HUES6 (cell line): ENCODE data around the gene RPRD2.
A peak's percentile ranks its signal among the peaks of the same experiment; 100 is the strongest.

ENCODE experiments used
- H3K27ac ChIP-seq: 2 replicates; pipeline ENCODE4 v1.7.0; 2013; ENCODE audit warnings: low read depth, mild to moderate bottlenecking, low read length, inconsistent platforms
- H3K27me3 ChIP-seq: 2 replicates; pipeline ENCODE4 v1.6.1; 2013; ENCODE audit warnings: low read length; ENCODE audit not compliant: control insufficient read depth, insufficient read depth
- H3K36me3 ChIP-seq: 2 replicates; pipeline ENCODE4 v1.6.1; 2013; ENCODE audit warnings: low read length; ENCODE audit not compliant: control insufficient read depth, insufficient read depth
- H3K4me1 ChIP-seq: 2 replicates; pipeline ENCODE4 v1.6.1; 2013; ENCODE audit warnings: low read length; ENCODE audit not compliant: control insufficient read depth, insufficient read depth
- H3K4me3 ChIP-seq: 2 replicates; pipeline ENCODE4 v1.5.1; 2013; ENCODE audit warnings: low read depth, low read length
- H3K9ac ChIP-seq: one replicate; pipeline ENCODE4 v1.6.1; 2013; ENCODE audit warnings: mild to moderate bottlenecking, low read length
- H3K9me3 ChIP-seq: 2 replicates; pipeline ENCODE4 v1.6.1; 2013; ENCODE audit warnings: low read depth, low read length; ENCODE audit not compliant: control insufficient read depth, insufficient read depth

The RPRD2 gene

GRCh38 chr1:150514260-150514659 lies 150.3 kb downstream of the RPRD2 start:
- Histone ChIP-seq H3K9ac (no peak overlapping the region), H3K4me3 (0 out of 2 replicates have a peak overlapping the region, but pooled peaks have one; percentile 73), H3K4me1 (peaks cover 4% of the 10 kb centered on the region), H3K9me3 (no peaks in the 10 kb centered on the region), H3K27ac (no peak overlapping the region), H3K36me3 (peaks cover 8% of the 10 kb centered on the region; the same call in 1 of the 2 replicates), H3K27me3 (no peaks in the 10 kb centered on the region)

GRCh38 chr1:150514913-150515327 lies 151.0 kb downstream of the RPRD2 start:
- Histone ChIP-seq H3K27ac (peak overlapping the region; percentile 4; the same call in 1 of the 2 replicates), H3K27me3 (no peaks in the 10 kb centered on the region), H3K36me3 (peaks cover 8% of the 10 kb centered on the region; the same call in 1 of the 2 replicates), H3K9me3 (no peaks in the 10 kb centered on the region), H3K4me3 (peak overlapping the region; percentile 73), H3K9ac (peak overlapping the region; percentile 64), H3K4me1 (peaks cover 4% of the 10 kb centered on the region)

- peak within 1 kb of the TSS; percentile 4; the same call in 1 of the 2 replicates for H3K27ac ChIP-seq
- H3K4me3 ChIP-seq = peak within 1 kb of the TSS; percentile 73
- no peaks in the 10 kb centered on the region for H3K9me3 ChIP-seq
- H3K36me3 ChIP-seq = peaks cover 8% of the 10 kb centered on the region; the same call in 1 of the 2 replicates
- H3K9ac ChIP-seq = peak within 1 kb of the TSS; percentile 65
- no peaks in the 10 kb centered on the region for H3K27me3 ChIP-seq
- H3K4me1 ChIP-seq = peaks cover 4% of the 10 kb centered on the region
Measured at GRCh38 chr1:150515328-150516049, 151.5 kb downstream of the RPRD2 start, which contains the start of gene FALEC. Gene FALEC (plus strand): TSS chr1:150515752.

GRCh38 chr1:150516050-150516591 lies 152.2 kb downstream of the RPRD2 start:
- Histone ChIP-seq H3K27me3 (no peaks in the 10 kb centered on the region), H3K27ac (no peak overlapping the region), H3K9me3 (no peaks in the 10 kb centered on the region), H3K4me1 (peaks cover 4% of the 10 kb centered on the region), H3K9ac (peak overlapping the region; percentile 65), H3K36me3 (peaks cover 8% of the 10 kb centered on the region; the same call in 1 of the 2 replicates), H3K4me3 (peak overlapping the region; percentile 73)

GRCh38 chr1:150516616-150517015 lies 152.7 kb downstream of the RPRD2 start:
- Histone ChIP-seq H3K36me3 (peaks cover 6% of the 10 kb centered on the region; the same call in 1 of the 2 replicates), H3K9ac (peak overlapping the region; percentile 65), H3K4me1 (peaks cover 4% of the 10 kb centered on the region), H3K27ac (no peak overlapping the region), H3K9me3 (no peaks in the 10 kb centered on the region), H3K4me3 (peak overlapping the region; percentile 73), H3K27me3 (no peaks in the 10 kb centered on the region)

- no peaks in the 10 kb centered on the region for H3K36me3 ChIP-seq
- H3K4me1 ChIP-seq = peaks cover 3% of the 10 kb centered on the region
- H3K27me3 ChIP-seq = no peaks in the 10 kb centered on the region
- H3K9me3 ChIP-seq = no peaks in the 10 kb centered on the region
- H3K27ac ChIP-seq = no peak overlapping the region
- H3K9ac ChIP-seq = no peak overlapping the region
- H3K4me3 ChIP-seq = no peak overlapping the region
Measured at GRCh38 chr1:150521196-150521968, 157.4 kb downstream of the RPRD2 start.

- Histone ChIP-seq H3K9ac (no peak overlapping the region), H3K27ac (no peak overlapping the region), H3K4me1 (no peaks in the 10 kb centered on the region), H3K9me3 (no peaks in the 10 kb centered on the region), H3K4me3 (no peak overlapping the region), H3K27me3 (no peaks in the 10 kb centered on the region), H3K36me3 (no peaks in the 10 kb centered on the region)
Measured at GRCh38 chr1:150525348-150525747, 161.4 kb downstream of the RPRD2 start.
